Umbilical cord (tissue), 2 donors: Measurements from ENCODE around the gene HOXB7. TPM values are rescaled to one million over a fixed set of nuclear protein-coding genes. Genes with fewer than 3 reads are reported as not detected.

Source experiments
- DNase-seq: peaks from one replicate; pipeline ENCODE4 v3.0.0-alpha.2; 2015; ENCODE audit warnings: low spot score
- total RNA-seq: library from RNA; depleted of rRNA; stranded (reverse); fragments of >200 nt; gene quantifications from one replicate; pipeline ENCODE4 v1.2.3, GENCODE V29; 2014; ENCODE audit warnings: low replicate concordance; ENCODE audit not compliant: insufficient read depth

HOXB7 gene
- total RNA-seq, 1 donor from 2014 or later = 0.96 TPM

GRCh38 chr17:48579760-48580554, 30.9 kb downstream of the HOXB7 start:
- DNase-seq = no peak

DNA sequence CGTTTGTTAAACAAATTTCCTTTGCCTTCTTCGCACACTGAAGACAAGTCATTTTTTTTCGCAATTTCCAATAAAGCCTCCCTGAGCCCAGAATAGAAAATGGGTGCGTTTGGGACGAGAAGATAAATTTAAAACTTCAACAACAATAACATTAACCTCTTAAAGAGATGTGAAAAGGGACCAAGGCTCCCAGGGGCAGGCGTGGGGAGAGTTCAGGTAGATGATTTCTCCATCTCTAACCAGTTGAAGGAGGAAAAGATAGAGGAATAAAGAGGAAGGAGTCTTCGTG, 31.4 kb downstream of the HOXB7 start:
- DNase-seq = no peak

- DNase-seq = no peak
These were observed 32.0 kb downstream of the HOXB7 start for GRCh38 chr17:48578616-48579470.

- peak; percentile 85 for DNase-seq
These were observed 32.7 kb downstream of the HOXB7 start, which contains the start of gene HOXB4 for GRCh38 chr17:48577946-48578615. HOXB4 (minus strand) TSS chr17:48578350; CDS start chr17:48578319, 31 bp downstream.

- DNase-seq = peak; percentile 68
These were observed 33.4 kb downstream of the HOXB7 start for GRCh38 chr17:48577330-48577945.

DNA sequence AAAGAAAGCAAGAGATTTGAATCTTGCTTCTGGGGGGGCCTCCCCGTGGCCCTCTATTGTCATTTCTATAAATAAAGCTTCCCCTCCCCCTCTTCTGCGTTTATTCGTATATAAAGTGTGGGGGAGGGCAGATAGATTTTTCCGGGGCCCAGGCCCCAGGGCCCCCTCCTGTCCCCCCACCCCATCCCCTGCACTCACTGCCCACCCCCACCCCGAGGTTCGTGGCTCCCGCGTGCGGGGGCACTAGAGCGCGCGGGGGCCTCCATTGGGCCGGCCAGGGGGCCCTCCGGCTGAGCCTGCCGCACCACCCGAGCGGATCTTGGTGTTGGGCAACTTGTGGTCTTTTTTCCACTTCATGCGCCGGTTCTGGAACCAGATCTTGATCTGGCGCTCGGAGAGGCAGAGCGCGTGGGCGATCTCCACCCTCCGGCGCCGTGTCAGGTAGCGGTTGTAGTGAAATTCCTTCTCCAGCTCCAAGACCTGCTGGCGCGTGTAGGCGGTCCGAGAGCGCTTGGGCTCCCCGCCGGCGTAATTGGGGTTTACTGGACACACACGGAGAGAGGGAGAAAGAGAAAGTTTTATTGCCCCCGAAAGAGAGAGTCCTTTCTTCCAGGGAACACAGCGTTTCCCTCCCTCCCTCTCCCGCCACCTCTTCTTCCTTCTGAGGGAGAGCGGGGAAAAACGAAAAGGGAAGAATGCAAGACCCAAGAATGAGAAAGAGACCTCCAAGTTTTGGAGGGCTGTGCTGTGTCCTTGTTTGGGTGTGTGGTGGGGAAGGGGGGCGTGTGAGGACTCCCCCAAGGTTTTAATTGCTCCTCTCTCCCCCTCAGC, 34.1 kb downstream of the HOXB7 start:
- DNase-seq = no peak

DNA sequence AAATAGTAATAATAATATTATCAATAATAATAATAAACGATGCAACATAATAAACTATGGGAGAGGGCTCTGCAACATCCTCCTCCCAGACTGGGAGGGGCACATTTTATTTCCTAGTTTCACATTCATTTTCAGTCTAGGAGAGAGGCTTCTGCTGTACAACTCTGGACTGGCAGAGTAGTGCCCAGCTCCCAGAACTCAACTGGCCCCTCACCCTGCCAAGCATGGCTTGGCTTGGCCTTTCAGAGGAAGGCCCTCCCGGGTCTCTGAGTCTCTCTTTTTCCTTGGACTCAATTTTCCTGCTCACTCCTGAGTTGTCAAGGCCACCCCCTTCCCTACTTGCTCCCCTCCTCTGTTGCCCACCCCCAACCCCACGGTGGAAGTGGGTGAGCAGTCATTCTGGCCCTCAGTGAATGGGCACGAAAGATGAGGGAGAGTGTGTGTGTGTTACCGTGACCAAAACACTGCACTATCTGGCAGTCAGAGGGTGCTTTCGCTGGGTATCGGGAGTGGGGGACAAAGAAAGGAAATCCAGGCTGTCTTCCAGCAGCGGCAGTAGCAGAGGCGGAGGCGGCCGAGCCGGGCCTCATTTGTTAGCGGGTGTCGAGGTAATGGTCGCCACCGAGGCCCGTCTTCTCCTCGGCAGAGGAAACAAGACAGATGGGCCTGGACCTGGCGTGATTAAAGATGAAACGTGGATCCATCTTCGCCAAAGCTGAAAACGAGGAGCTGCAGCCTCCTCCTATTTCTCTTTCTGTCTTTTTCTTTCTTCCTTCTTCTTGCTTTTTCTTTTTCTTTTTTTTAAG, 34.9 kb downstream of the HOXB7 start:
- DNase-seq = no peak

DNA sequence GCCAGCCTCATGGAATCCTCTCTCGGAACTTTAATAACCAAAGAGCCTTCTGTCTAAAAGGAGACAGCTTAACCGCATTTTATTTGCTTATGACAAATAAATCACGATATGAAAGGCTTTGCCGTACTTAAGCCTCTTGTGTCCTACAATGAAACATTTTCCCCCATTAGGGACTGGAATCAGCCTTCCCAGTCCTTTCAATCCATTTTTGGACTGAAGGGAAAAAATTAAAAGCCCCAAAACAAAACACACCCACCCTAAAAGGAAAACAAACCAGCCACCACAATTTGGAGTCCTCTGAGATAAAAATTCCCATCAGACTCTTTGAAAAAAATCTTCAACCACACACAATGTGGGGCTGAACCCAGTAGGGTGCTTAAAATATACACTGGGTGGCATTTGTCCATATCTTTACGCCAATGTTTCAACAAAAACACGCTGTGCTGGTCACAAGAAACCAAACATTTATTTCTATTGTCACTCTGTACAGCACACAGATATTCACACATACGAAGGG, 35.7 kb downstream of the HOXB7 start:
- DNase-seq = no peak

GRCh38 chr17:48574505-48575065, 36.2 kb downstream of the HOXB7 start:
- DNase-seq = no peak

DNA sequence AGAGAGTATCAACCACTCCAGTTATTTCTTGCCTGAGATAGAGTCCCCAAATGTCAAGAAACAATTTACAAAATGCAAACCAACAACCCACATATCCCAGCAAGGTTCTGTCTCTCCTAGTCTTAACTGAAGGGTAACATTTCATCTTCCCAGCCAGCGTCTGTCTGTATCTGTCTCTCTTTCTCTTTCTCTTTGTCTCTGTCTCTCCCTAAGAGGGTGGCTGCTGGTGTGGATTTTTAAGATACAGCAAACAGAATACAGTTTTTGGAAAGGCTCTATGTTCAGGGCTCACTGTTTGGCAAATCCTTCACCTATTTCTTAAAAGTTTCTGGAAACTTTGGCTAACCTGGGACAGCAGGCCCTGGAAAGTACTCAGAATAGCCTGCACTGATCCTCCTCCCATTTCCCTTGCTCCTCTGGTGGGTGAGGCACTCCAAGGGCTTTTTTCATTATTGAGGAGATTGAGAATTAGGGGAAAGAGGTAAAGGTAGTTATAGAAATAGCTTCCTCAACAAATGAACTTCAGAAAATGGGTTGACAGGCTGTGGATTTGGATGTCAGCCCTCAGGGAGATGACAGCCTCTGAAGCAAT, 38.9 kb downstream of the HOXB7 start:
- no peak for DNase-seq

- peak; percentile 49 for DNase-seq
These were observed 39.6 kb downstream of the HOXB7 start for GRCh38 chr17:48571024-48571818.

DNA sequence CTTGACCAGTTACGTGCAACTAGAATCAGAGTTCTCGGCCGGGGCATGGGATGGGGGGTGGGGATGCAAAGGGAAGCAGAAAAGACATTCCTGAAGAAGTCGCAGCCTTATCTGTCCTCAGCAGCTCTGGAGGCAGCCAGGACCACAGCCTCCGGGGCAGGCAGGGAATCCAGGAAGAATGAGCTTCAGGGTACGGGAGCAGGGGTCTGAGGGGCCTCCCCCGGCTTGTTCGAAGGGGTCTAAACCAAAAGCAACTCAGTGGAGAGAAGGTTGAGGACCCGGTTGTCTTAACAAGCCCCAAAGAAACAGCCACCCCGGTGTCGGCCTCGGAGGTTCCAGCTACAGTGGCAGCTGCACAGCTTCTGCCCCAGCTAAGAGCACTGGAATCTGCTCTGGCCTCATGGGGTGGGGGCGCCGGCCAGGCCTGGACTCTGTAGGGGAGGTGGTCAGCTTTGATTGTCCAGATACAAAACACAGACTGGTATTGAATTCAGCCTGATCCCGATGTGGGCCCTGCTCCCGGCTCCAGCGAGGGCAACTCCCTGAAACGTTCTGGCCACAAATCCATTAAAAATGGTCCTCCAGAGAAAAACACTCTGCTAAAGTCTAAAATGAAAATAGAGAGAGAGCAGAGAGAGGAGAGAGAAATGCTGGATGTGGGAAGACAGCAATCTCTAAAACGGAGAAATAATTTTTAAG, 40.3 kb downstream of the HOXB7 start:
- DNase-seq = no peak

DNA sequence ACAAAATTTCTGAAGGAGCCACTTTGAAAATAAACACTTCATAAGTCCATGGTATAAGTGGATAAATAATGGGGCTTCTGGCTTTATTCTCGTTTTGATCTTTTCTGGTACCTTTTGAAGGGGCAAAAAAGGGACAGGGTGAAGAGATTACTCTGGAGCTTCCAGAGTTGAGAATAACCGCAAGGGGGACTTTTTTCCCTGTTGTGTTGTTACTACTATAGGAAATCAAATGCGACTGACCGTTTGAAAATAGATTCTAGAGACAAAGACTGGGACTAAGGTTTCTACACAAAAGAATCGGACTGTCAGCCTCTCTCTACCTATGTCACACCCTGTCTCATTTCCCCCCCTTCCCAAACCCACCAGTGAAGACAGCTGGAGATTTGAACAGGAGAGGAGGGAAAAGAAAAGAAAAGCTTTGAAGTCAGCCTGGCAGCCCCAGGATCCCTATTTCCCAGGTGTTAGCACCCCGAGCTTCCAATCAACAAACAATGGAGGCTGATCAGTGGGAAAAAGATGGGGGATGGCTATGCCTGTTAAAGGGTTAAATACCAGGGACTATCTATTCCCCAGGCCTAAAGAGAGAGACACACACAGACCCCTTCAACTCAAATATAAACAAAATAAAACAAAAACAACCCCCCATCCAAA, 41.0 kb downstream of the HOXB7 start:
- no peak for DNase-seq

DNA sequence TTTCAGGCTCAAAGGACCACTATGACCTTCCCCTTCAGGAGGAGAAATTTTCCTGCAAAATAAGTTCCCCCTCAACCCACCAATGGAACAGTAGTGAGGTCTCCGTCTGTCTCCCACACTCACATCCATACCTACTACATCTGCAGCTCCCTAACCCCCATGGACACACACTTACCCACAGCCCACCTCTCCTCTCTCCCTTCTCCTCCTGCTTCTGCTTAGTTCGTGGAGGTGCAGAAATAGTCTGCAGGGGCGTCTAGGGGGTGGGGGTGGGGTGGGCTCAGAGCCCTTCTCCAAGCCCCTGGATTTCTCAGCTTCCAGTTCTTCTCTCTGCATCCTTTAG, 41.6 kb downstream of the HOXB7 start:
- DNase-seq = no peak

DNA sequence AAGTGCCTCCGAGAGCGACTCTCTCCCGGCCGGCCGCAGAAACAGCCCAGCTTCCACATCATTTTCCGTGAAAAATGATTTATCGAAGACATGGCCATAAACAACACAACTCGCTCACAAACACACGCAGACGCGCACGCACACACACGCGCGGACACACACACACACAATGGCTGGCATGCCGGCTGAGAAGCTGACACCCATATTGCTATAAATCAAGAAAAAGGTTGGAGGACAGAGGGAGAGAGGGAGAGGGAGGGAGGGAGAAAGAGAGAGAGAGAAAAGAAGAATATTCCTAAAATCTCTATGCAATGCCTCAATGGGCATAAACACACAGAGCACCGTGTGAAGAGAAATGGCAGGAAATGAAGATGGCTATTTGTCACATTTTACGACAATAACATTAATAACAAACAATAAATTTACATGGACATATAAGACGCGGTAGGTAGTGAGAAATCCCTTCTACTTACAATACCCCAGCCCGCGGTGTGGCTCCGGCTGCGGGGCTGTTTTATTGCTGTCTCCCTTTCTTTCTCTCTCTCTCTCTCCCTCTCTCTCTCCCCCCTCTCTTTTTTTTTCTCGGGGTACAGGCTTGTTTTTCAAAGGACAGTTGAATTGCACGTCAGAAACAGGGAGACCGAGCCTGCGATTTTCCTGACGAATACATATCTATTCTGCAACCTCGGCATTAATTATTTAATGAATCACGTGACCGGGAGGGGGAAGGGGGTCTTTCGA, 42.1 kb downstream of the HOXB7 start:
- DNase-seq = peak; percentile 55

DNA sequence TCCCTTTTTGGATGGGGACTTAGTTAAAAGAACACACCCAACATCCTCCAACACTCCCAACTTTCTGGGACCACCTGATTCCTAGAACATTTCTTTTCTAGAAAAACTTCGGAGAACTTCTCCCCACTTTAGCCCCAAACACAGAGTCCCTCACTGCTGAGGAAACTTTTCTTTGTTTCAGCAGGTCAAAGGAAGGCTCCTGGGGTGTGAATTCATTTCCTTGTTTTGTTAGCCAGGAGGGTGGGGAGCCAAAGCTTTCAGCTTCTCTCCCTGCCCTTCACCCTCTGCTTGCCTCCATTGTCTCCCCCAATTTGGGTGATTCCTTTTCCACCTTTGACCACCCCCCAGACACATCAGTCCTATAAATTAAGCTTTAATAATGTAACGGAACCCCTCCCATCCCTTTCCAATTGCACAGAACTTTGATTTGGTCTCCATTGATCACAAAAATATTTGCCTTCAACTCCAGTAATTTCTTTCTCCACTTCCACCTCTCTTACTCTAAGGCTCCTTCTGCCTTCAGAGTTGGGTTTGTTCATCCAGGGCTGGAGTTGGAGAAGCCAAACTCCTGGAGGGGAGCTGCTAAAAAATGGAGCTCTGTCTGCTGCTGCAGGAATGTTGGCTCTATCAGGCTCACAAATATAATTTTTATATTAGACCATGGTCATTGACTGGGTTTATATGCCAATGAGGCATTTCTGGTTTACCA, 43.0 kb downstream of the HOXB7 start:
- no peak for DNase-seq
